GM18507 (cell line): ENCODE results near the gene RRP8.

ENCODE experiments used
- DNase-seq: peaks from one replicate; pipeline ENCODE4 v3.0.0; 2011; ENCODE audit warnings: low read depth; ENCODE audit not compliant: insufficient read length; ENCODE audit errors: extremely low spot score
- FAIRE-seq: peaks from 2 replicates; lab custom pipeline; 2011; peaks lifted over from hg19 to GRCh38; lab: Jason Lieb, UNC

RRP8 gene

GRCh38 chr11:6576471-6577373 is 26.7 kb downstream of the RRP8 start:
- no peak for FAIRE-seq
- DNase-seq = no peak

- DNase-seq (no peak), FAIRE-seq (no peak)
These were observed 28.4 kb downstream of the RRP8 start for GRCh38 chr11:6574816-6575715.

GRCh38 chr11:6572215-6572614 is 31.2 kb downstream of the RRP8 start:
- FAIRE-seq (no peak), DNase-seq (no peak)

GRCh38 chr11:6571434-6572008 is 31.9 kb downstream of the RRP8 start:
- FAIRE-seq = no peak
- no peak for DNase-seq

GRCh38 chr11:6570691-6571427 is 32.6 kb downstream of the RRP8 start:
- FAIRE-seq = no peak
- no peak for DNase-seq

- FAIRE-seq (no peak), DNase-seq (no peak)
These were observed 33.7 kb downstream of the RRP8 start for GRCh38 chr11:6569706-6570105.

- no peak for FAIRE-seq
- no peak for DNase-seq
These were observed 35.1 kb downstream of the RRP8 start for GRCh38 chr11:6568191-6568918.

- no peak for FAIRE-seq
- DNase-seq = no peak
These were observed 36.1 kb downstream of the RRP8 start for GRCh38 chr11:6567371-6567745.

- DNase-seq = no peak
These were observed 36.6 kb downstream of the RRP8 start for GRCh38 chr11:6566704-6567370.

GRCh38 chr11:6565988-6566703 is 37.3 kb downstream of the RRP8 start:
- FAIRE-seq (no peak), DNase-seq (no peak)

More at GRCh38 chr11:6566704-6567370, 36.6 kb downstream of the RRP8 start:
- FAIRE-seq = no peak

GRCh38 chr11:6565325-6565724 is 38.1 kb downstream of the RRP8 start:
- DNase-seq (no peak), FAIRE-seq (no peak)

GRCh38 chr11:6563667-6564066 is 39.7 kb downstream of the RRP8 start:
- DNase-seq (no peak), FAIRE-seq (no peak)

- FAIRE-seq = no peak
- no peak for DNase-seq
These were observed 40.2 kb downstream of the RRP8 start for GRCh38 chr11:6563121-6563619.

- no peak for DNase-seq
- no peak for FAIRE-seq
These were observed 42.1 kb downstream of the RRP8 start for GRCh38 chr11:6561288-6561687.

GRCh38 chr11:6559369-6559768 is 44.0 kb downstream of the RRP8 start:
- DNase-seq = no peak
- FAIRE-seq = no peak

- DNase-seq (no peak), FAIRE-seq (no peak)
These were observed 45.4 kb downstream of the RRP8 start for GRCh38 chr11:6557761-6558674.

- no peak for FAIRE-seq
- no peak for DNase-seq
These were observed 46.4 kb downstream of the RRP8 start for GRCh38 chr11:6557063-6557462.
